ENCODE measurements around the gene NME8.

GRCh38 chr7:37918526-37918925 is 70.1 kb downstream of the NME8 start:
- TF ChIP-seq CTCF (conservative IDR thresholded peaks at IDR 0.05), result no peak; the same call in none of the 2 replicates
- no peak for TF ChIP-seq ZFX (IDR thresholded peaks at IDR 0.05)
